Midbrain (tissue), 1 donor: Measurements from ENCODE around the gene NLRP12.
A peak's percentile ranks its signal among the peaks of the same experiment; 100 is the strongest.
"Not testable (repeated sequence)": the region's sequence is repeated elsewhere in the genome, so short reads cannot be mapped to it uniquely, and the experiment has no call there.

Experiments
- DNase-seq: peaks from one replicate; lab custom pipeline; 2025; lab: John Stamatoyannopoulos, UW

NLRP12 gene

GRCh38 chr19:53840241-53840640, 16.1 kb upstream of the NLRP12 start:
- not testable (repeated sequence) for DNase-seq

- not testable (repeated sequence) for DNase-seq
These were observed 14.3 kb upstream of the NLRP12 start for GRCh38 chr19:53838446-53838845.

GRCh38 chr19:53832861-53833260, 8.7 kb upstream of the NLRP12 start:
- DNase-seq, result not testable (repeated sequence)

GRCh38 chr19:53828531-53828930, 4.4 kb upstream of the NLRP12 start:
- DNase-seq, result no peak

- DNase-seq, result no peak
These were observed 2.8 kb upstream of the NLRP12 start for GRCh38 chr19:53826876-53827275.

GRCh38 chr19:53823380-53824120, 564 bp downstream of the NLRP12 start:
- DNase-seq, result no peak

GRCh38 chr19:53819861-53820260, 4.3 kb downstream of the NLRP12 start:
- no peak for DNase-seq

- DNase-seq, result no peak
These were observed 5.4 kb downstream of the NLRP12 start for GRCh38 chr19:53818756-53819155.

- no peak for DNase-seq
These were observed 10.1 kb downstream of the NLRP12 start for GRCh38 chr19:53813996-53814395.

- DNase-seq, result no peak
These were observed 11.8 kb downstream of the NLRP12 start for GRCh38 chr19:53812335-53812734.

- DNase-seq, result no peak
These were observed 13.2 kb downstream of the NLRP12 start for GRCh38 chr19:53810891-53811290.

- no peak for DNase-seq
These were observed 13.9 kb downstream of the NLRP12 start for GRCh38 chr19:53810187-53810546.

GRCh38 chr19:53809518-53810186, 14.5 kb downstream of the NLRP12 start:
- no peak for DNase-seq

GRCh38 chr19:53808710-53809125, 15.4 kb downstream of the NLRP12 start:
- DNase-seq, result peak; percentile 7

GRCh38 chr19:53801257-53801656, 22.9 kb downstream of the NLRP12 start:
- no peak for DNase-seq

GRCh38 chr19:53795019-53795418, 29.1 kb downstream of the NLRP12 start:
- no peak for DNase-seq

- DNase-seq, result peak; percentile 87
These were observed 31.2 kb downstream of the NLRP12 start for GRCh38 chr19:53792721-53793433.

GRCh38 chr19:53789708-53790678, 34.1 kb downstream of the NLRP12 start:
- DNase-seq, result no peak

GRCh38 chr19:53787266-53787665, 36.8 kb downstream of the NLRP12 start:
- no peak for DNase-seq

- no peak for DNase-seq
These were observed 37.4 kb downstream of the NLRP12 start for GRCh38 chr19:53786744-53787143.

GRCh38 chr19:53785196-53785889, 38.8 kb downstream of the NLRP12 start:
- no peak for DNase-seq
